ENCODE results near the gene UBA6.

UBA6 gene

DNA sequence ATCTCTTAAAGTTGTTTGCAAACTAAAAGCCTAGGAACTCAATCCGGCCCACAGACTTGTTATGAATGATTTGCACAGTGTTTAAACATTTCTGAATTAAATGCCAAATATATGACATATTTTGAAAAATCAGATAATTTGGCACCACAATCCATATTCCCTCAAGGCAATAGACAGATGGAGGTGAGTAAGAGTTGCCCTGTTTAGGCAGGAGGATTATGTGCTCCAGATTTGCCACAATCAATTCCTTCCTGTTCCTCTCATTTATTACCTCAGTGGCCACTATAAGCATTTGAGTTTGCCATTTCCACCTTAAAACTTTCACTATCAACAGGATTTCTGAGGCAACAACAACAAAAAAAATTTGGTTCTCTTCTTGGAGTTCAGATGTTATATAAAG is 18.7 kb downstream of the UBA6 start:
- in situ Hi-C loops (cut with MboI; ENCODE audit: low sequenced_read_pairs, unreplicated experiment), result no loop called here
- TF ChIP-seq, protein P1, sequence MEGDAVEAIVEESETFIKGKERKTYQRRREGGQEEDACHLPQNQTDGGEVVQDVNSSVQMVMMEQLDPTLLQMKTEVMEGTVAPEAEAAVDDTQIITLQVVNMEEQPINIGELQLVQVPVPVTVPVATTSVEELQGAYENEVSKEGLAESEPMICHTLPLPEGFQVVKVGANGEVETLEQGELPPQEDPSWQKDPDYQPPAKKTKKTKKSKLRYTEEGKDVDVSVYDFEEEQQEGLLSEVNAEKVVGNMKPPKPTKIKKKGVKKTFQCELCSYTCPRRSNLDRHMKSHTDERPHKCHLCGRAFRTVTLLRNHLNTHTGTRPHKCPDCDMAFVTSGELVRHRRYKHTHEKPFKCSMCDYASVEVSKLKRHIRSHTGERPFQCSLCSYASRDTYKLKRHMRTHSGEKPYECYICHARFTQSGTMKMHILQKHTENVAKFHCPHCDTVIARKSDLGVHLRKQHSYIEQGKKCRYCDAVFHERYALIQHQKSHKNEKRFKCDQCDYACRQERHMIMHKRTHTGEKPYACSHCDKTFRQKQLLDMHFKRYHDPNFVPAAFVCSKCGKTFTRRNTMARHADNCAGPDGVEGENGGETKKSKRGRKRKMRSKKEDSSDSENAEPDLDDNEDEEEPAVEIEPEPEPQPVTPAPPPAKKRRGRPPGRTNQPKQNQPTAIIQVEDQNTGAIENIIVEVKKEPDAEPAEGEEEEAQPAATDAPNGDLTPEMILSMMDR (IDR thresholded peaks at IDR 0.05; ENCODE audit: borderline replicate concordance, control extremely low read depth, extremely low read depth, insufficient read depth, missing control alignments), result no peak
- DNase-seq (ENCODE audit: low spot score), result no peak

DNA sequence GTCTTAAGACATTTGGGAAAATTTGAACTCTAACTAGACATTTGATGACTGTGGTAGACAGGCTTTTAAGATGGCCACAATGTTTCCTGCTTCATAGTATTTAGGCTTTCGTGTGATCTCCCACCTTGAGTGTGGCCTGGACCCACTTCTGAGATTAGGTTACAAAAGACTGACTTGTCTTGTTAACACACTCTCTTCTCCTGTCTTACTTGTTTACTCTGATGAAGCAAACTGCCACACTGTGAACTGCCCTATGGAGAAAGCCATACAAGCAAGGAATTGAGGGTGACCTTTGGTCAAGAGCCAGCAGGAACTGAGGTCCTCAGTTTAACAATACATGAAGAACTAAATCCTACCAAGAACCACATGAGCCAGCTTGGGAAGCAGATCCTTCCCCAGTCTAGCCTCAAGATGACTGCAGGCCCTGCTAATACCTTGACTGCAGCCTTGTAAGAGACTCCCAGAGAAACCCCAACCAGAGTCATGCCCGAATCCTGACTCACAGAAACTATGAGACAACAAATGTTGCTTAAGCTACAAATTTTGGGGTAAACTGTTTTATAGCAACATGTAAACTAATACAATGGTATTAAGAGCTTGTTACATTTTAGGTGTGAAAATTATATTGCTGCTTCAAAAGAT is 20.3 kb downstream of the UBA6 start:
- DNase-seq (ENCODE audit: low spot score), result no peak
- in situ Hi-C loops (cut with MboI; ENCODE audit: low sequenced_read_pairs, unreplicated experiment), result no loop called here
- TF ChIP-seq, protein P1 (IDR thresholded peaks at IDR 0.05; ENCODE audit: borderline replicate concordance, control extremely low read depth, extremely low read depth, insufficient read depth, missing control alignments), result no peak

DNA sequence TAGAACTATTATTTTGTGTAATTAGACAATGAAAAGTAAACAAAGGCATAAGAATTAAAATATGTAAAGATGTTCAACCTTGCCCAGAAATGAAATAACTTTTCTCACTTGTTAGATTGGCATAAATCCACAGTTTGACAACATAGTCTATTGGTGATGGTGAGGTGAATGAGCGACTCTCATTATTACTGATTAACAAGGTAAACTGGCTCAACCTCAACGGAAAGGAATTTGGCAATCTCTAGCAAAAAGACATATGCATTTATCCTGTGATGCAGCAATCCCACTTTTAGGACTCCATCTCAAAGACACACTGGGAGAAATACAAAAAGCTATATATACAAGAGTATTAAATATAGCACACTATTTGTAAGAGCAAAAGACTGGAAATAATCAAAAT is 22.3 kb downstream of the UBA6 start:
- TF ChIP-seq, protein P1 (IDR thresholded peaks at IDR 0.05; ENCODE audit: borderline replicate concordance, control extremely low read depth, extremely low read depth, insufficient read depth, missing control alignments), result no peak
- in situ Hi-C loops (cut with MboI; ENCODE audit: low sequenced_read_pairs, unreplicated experiment), result no loop called here
- DNase-seq (ENCODE audit: low spot score), result no peak

DNA sequence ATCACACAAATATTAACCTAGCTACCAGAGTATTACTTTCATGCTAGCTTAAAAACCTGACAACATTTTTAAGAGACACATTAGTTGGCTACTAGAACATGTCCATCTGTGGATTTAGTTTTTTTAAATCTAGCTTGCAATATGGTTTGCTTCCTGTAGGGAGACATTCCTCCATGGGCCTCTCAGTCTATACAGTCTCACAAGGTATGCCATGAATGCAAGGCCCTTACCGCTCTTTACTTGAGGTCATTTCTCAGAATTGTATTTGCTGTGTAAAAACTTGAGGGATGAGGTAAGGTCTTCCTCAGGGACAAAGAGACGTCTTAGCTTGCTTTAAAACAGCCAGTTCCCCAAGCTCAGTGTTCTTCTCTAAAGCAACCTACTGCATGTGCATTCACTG is 26.9 kb downstream of the UBA6 start:
- DNase-seq (ENCODE audit: low spot score), result no peak
- in situ Hi-C loops (cut with MboI; ENCODE audit: low sequenced_read_pairs, unreplicated experiment), result no loop called here

DNA sequence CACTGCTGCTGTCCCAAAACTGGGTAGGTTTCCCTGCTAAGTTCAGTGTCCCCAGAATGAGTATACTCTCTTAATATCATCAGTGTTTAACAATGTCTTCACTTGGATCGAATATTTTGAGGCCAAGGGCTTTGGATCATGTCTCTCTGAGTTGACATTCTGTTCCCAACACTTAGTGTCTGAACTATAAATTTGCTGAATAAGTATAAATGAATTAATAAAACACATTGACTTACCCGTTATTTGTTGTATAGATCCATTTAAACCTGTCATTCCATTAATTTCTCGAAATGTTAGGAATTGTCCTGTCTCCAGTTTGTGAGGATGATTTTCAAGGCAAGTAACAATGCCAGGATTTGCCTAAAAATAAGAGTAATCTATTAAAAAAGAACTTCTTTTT is 32.6 kb downstream of the UBA6 start:
- TF ChIP-seq, protein P1 (IDR thresholded peaks at IDR 0.05; ENCODE audit: borderline replicate concordance, control extremely low read depth, extremely low read depth, insufficient read depth, missing control alignments), result no peak
- in situ Hi-C loops (cut with MboI; ENCODE audit: low sequenced_read_pairs, unreplicated experiment), result no loop called here
- no peak for DNase-seq (ENCODE audit: low spot score)

More for the DNA sequence above, 26.9 kb downstream of the UBA6 start:
- TF ChIP-seq, protein P1 (IDR thresholded peaks at IDR 0.05; ENCODE audit: borderline replicate concordance, control extremely low read depth, extremely low read depth, insufficient read depth, missing control alignments), result no peak

DNA sequence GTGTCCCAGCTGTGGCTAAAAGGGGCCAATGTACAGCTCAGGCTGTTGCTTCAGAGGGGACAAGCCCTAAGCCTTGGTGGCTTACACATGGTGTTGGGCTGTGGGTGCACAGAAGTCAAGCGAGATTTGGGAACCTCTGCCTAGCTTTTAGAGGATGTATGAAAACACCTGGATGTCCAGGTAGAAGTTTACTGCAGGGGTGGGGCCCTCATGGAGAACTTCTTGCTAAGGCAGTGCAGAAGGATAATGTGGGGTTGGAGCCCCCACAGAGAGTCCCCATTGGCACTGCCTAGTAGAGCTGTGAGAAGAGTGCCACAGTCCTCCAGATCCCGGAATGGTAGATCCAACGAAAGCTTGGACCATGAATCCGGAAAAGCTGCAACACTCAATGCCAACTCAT is 40.5 kb downstream of the UBA6 start:
- no peak for DNase-seq (ENCODE audit: low spot score)
- TF ChIP-seq, protein P1 (IDR thresholded peaks at IDR 0.05; ENCODE audit: borderline replicate concordance, control extremely low read depth, extremely low read depth, insufficient read depth, missing control alignments), result no peak
- in situ Hi-C loops (cut with MboI; ENCODE audit: low sequenced_read_pairs, unreplicated experiment), result no loop called here

Data from GM13976 (cell line).